Heart right ventricle (tissue), 16 donors: Measurements from ENCODE around the gene OLFM4. TPM values are rescaled to one million over a fixed set of nuclear protein-coding genes. Genes with fewer than 3 reads are reported as not detected.

Experiments
- ATAC-seq, 8 donors: fragments of 200-7000 bp; cut with Tn5 transposase; one replicate each; pipeline ENCODE4 v1.9.1; 2020; ENCODE audit warnings: mild to moderate bottlenecking in 8 of 8, moderate library complexity in 8 of 8, moderate number of reproducible peaks in 1 of 8
- DNase-seq, 2 donors: peaks; one replicate each; pipeline ENCODE4 v3.0.0-alpha.2; 2020
- H3K27ac ChIP-seq, 10 donors: fragments of 200-600 bp; sonication (generic) in 2 of 10; one replicate each; pipeline versions ENCODE4 v1.5.0 to v1.8.0; 2020 to 2022; ENCODE audit warnings: mild to moderate bottlenecking in 3 of 10
- H3K27me3 ChIP-seq, 7 donors: fragments of 200-600 bp; one replicate each; pipeline ENCODE4 v1.8.0; 2021 to 2022; ENCODE audit warnings: mild to moderate bottlenecking in 2 of 7
- H3K36me3 ChIP-seq, 9 donors: fragments of 200-600 bp; sonication (generic) in 1 of 9; one replicate each; pipeline versions ENCODE4 v1.5.0 to v1.8.0; 2020 to 2022; ENCODE audit warnings: mild to moderate bottlenecking in 2 of 9
- H3K4me1 ChIP-seq, 9 donors: fragments of 200-600 bp; sonication (generic) in 1 of 9; one replicate each; pipeline versions ENCODE4 v1.5.0 to v1.8.0; 2020 to 2022; ENCODE audit warnings: mild to moderate bottlenecking in 4 of 9
- H3K4me3 ChIP-seq, 10 donors: fragments of 200-600 bp; sonication (generic) in 2 of 10; one replicate each; pipeline versions ENCODE4 v1.5.0 to v1.8.0; 2020 to 2022; ENCODE audit warnings: mild to moderate bottlenecking in 7 of 10, moderate library complexity in 2 of 10
- H3K9me3 ChIP-seq, 11 donors: fragments of 200-600 bp in 10 of 11; sonication (generic) in 2 of 11; one replicate each; pipeline versions ENCODE4 v1.5.0 to v1.8.0; 2013 to 2022; ENCODE audit warnings: mild to moderate bottlenecking in 2 of 11, control low read depth in 1 of 11, moderate library complexity in 1 of 11
- CTCF ChIP-seq, 9 donors: fragments of 200-600 bp; sonication (generic) in 2 of 9; IDR thresholded peaks; one replicate each; pipeline versions ENCODE4 v1.5.0 to v1.8.0; 2021 to 2022; ENCODE audit warnings: antibody characterized with exemption in 9 of 9, mild to moderate bottlenecking in 5 of 9, moderate library complexity in 1 of 9
- whole genome bisulfite sequencing, 2 donors: extraction: QIAGEN DNeasy Blood & Tissue Kit; methylation state at CpG; one replicate each; pipeline ENCODE4 v1.1.7; 2013; ENCODE audit warnings: inconsistent platforms in 1 of 2; 5-methylcytosine and 5-hydroxymethylcytosine counted together
- intact Hi-C, 10 donors: fragments of 100-400 bp; cut with DNase I; formaldehyde crosslinking; loops; one replicate each; pipeline versions ENCODE4 v1.11.1 to v1.14.2; 2022
- polyA plus RNA-seq, 2 donors: library from polyadenylated mRNA; stranded (reverse); fragments of 200-250 nt; gene quantifications; one replicate each; pipeline ENCODE4 v1.2.3, GENCODE V29; 2013
- total RNA-seq, 10 donors: library from RNA; stranded (reverse); fragmentation: NEBNext Ultra II Directional in 3 of 10; extraction: Animal tissue kit (Norgen Biotek cat#: 25700) in 3 of 10; gene quantifications; one replicate each; pipeline versions ENCODE4 v1.2.1 to v1.2.4, GENCODE V29; 2021 to 2023
- donor health status: Arrhythmogenic right ventricular cardiomyopathy.
- donor health status: ischemic (EF 13 %, LVEDD 7.1; RV severe dilation, severe dysfunction).
- donor health status: healthy with polysubstance abuse.
- donor health status: DM: no; HTN: yes; CAD: no.
- donor health status: DM: no; HTN: no; CAD: no.
- donor health status: ischemic (EF 25% LVEDD 6.9; RV normal size, moderate dysfunction).
- donor health status: ischemic (EF 25% LVEDD 5.7; RV mildly dilated, moderate dysfunction).
- donor health status: healthy.
- donor health status: DM: yes; HTN: yes; CAD: no.
- donor health status: Ischemic cardiomyopathy.
- donor health status: ischemic (EF 35%, LVEDD 5.7; RV mildly dilated, moderate dysfunction).
- donor health status: nonischemic (EF 11% LVEDD 7.7; RV severe dilation, severe dysfunction).
- donor health status: DM: yes; HTN: yes; CAD: no.
- donor health status: PGD.
- donor health status: ischemic (EF 29% LVEDD 5.4; RV normal size, mild dysfunction).
- donor health status: nonischemic (EF 23%, LVEDD 6.1; RV moderate dilation, normal function).

Gene OLFM4
- total and polyA plus RNA-seq, 12 donors = 0.06 to 1.6 (median 0.30) TPM; not detected in 6

DNA sequence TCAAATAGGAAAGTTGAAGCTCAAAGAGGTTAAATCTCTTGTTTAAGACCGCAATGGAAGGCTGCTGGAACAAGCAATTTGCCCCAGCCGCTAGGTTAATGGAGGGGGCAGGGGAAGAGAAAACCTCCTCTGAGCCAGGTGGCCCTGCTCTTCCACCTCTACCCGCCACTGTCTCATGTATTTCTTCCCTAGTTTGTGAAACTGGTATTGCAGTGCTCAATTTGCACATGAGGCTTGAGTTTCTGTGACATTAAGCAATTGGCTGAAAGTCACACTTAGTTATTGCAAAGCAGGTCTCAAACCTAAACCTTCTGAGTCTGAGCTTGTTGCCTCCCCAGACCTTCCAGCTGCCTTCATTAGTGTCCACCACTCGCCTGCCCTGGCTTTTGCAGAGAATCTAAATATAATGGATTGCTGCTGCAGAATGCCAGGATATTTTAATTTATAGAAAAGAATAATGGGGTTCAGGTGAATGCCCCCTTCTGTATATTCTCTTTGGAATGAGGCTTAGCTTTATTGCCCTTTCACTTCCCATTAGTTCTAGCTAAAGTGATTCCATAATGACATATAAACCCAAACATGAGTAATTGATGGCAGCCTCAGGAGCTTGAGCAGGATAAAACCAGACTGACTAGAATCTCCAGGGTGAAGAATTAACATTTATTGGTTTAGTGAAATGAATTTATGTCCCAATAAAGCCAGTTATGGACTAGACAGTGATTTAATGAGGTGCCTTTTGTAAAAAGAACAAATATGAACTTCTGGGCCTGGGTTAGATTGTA lies 27.0 kb upstream of the OLFM4 start:
- WGBS, 2 donors = 88 to 90% methylated on average over 4 of the region's 4 CpGs
- no peak for TF ChIP-seq CTCF (IDR thresholded peaks at IDR 0.05)
- H3K36me3 ChIP-seq = no peaks in the 10 kb centered on the region
- peaks cover 0 to 18% (median 0%) of the 10 kb centered on the region in 7 donors for H3K27me3 ChIP-seq
- H3K27ac ChIP-seq = no peak overlapping the region
- intact Hi-C loops = no loop called here
- ATAC-seq = no peak
- H3K4me3 ChIP-seq = no peak overlapping the region
- H3K9me3 ChIP-seq = no peaks in the 10 kb centered on the region
- DNase-seq = no peak
- H3K4me1 ChIP-seq = no peaks in the 10 kb centered on the region

- WGBS, 2 donors = 83 to 85% methylated on average over 2 of the region's 2 CpGs
- intact Hi-C loops = no loop called here
- H3K4me3 ChIP-seq = no peak overlapping the region
- H3K36me3 ChIP-seq = no peaks in the 10 kb centered on the region
- no peak for TF ChIP-seq CTCF (IDR thresholded peaks at IDR 0.05)
- peaks cover 0 to 16% (median 0%) of the 10 kb centered on the region in 7 donors for H3K27me3 ChIP-seq
- no peaks in the 10 kb centered on the region for H3K4me1 ChIP-seq
- DNase-seq = no peak
- ATAC-seq = no peak
- no peaks in the 10 kb centered on the region for H3K9me3 ChIP-seq
- H3K27ac ChIP-seq = no peak overlapping the region
Observed at GRCh38 chr13:53004573-53004972, 24.0 kb upstream of the OLFM4 start.

- 80 to 88% methylated on average over 12 of the region's 12 CpGs for WGBS, 2 donors
- Histone ChIP-seq H3K36me3 (no peaks in the 10 kb centered on the region), H3K27ac (no peak overlapping the region), H3K4me3 (no peak overlapping the region), H3K4me1 (no peaks in the 10 kb centered on the region), H3K27me3 (peaks cover 0 to 16% (median 0%) of the 10 kb centered on the region in 7 donors), H3K9me3 (no peaks in the 10 kb centered on the region)
- DNase-seq = no peak
- no peak for TF ChIP-seq CTCF (IDR thresholded peaks at IDR 0.05)
- intact Hi-C loops = no loop called here
- no peak for ATAC-seq
Observed at GRCh38 chr13:53005626-53006025, 23.0 kb upstream of the OLFM4 start.

DNA sequence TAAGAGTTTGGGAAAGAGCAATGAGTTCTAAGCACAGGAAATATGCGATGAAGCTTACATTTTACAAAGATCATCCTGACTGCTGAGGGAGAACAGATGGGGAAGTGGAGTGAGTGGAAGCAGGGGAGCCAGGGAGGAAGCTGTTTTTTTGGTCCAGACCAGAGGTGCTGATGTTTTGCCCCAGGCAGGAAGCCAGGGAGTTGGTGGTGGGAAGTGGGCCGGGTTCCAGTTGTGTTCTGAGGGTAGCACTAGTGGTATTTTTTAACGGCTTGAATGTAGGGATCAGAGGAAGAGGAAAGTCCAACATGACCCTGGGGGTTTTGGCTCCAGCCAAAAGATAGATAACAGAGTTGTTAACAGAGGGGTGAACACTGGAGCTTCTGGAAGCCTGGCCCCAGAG lies 20.7 kb upstream of the OLFM4 start:
- H3K9me3 ChIP-seq = no peaks in the 10 kb centered on the region
- H3K27ac ChIP-seq = no peak overlapping the region
- WGBS, 2 donors = 22 to 43% methylated on average over 3 of the region's 3 CpGs
- ATAC-seq (no peak), DNase-seq (no peak)
- intact Hi-C loops = no loop called here
- H3K4me1 ChIP-seq = no peaks in the 10 kb centered on the region
- peaks cover 0 to 14% (median 0%) of the 10 kb centered on the region in 7 donors for H3K27me3 ChIP-seq
- no peaks in the 10 kb centered on the region for H3K36me3 ChIP-seq
- no peak for TF ChIP-seq CTCF (IDR thresholded peaks at IDR 0.05)
- no peak overlapping the region for H3K4me3 ChIP-seq
